Hepatic stellate cell (primary cell): ENCODE measurements around the gene NKAIN4.

Source experiments
- DNase-seq: peaks from one replicate; pipeline ENCODE4 v3.0.0; 2011; ENCODE audit warnings: low spot score

NKAIN4 gene

DNA sequence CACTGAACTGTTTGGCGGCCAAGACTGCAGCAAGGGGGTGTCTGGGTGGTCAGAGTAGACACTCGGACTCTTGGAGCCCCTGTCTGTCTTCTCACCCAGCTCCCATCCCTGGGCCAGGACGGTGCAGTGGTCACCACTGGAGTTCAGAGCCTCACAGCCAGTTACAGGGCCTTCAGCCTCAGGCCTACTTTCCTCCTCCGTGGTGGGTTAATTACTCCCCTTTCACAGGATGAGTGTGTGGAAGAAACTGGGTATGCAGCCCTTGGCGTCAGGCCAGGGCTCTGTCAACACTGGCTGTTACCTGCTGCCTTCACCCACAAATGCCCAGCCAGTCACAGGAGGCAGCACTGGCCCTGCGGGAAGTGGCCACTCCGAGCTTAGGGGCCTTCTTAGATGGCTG is 36.6 kb downstream of the NKAIN4 start:
- DNase-seq = no peak

GRCh38 chr20:63216849-63217471 is 37.3 kb downstream of the NKAIN4 start:
- no peak for DNase-seq

GRCh38 chr20:63216041-63216848 is 38.0 kb downstream of the NKAIN4 start, which contains the start of gene YTHDF1:
YTHDF1 (minus strand) TSS chr20:63216131; CDS start chr20:63215892, 239 bp downstream.
- DNase-seq = peak; percentile 99

- DNase-seq = peak; percentile 87
Observed at GRCh38 chr20:63215101-63216040, 38.9 kb downstream of the NKAIN4 start.

DNA sequence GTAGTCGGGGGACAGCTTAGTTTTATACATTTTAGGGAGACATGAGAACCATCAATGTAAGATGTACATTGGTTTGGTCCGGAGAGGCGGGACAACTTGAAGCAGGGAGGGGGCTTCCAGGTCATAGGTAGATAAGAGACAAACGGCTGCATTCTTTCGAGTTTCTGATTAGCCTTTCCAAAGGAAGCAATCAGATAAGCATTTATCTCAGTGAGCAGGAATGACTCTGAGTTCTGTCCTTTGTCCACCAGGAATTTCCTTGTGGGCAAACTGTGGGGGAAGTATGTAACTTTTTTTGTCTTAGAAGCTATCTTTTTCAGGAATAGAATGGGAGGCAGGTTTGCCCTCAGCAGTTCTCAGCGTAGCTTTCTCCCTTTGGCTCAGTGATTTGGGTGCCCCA is 39.7 kb downstream of the NKAIN4 start:
- DNase-seq = no peak

DNA sequence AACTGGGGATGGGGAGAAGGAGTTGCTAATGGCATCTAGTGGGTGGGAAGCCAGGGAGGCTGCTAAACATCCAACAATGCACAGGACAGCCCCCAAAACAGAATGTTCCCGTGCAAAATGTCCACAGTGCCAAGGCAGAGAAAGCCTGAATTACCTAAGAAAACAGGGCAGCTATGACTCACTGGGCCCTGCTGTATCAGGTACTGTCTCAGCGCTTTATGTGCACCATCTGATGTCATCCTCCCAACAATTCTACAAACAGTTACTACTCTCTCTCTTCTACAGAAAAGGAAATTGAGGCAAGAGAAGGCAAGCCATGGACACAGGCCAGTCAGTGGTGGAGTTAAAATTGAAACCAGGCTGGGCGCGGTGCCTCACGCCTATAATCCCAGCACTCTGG is 41.5 kb downstream of the NKAIN4 start:
- no peak for DNase-seq

- DNase-seq = no peak
Observed at GRCh38 chr20:63212393-63212730, 41.9 kb downstream of the NKAIN4 start.

GRCh38 chr20:63210011-63210605 is 44.2 kb downstream of the NKAIN4 start:
- no peak for DNase-seq

DNA sequence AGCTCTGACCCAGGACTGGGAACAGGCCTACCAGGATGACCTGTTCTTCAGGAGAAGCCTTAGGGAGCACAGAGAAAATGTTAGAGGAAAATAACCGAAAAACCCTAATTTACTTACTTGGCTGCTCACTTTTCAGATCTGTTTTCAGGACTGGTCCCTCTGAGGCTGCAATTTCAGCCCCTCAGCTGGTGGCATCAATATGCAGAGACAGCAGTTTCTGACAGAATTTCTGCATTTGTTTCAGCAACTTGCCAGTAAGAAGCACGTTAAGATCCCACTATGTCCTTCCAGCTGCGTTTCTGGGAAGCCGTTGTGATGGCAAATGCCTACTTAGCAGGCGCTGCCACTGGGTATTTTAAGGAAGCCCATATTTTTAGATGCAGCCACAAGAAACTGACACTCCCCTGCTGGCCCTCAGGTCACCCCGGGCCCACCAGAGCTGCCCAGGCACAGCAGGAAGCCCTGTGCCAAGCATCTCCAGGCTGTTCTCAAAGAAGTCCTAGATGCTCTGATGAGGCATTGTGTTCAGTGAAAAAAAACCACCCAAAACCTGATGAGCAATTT is 45.8 kb downstream of the NKAIN4 start:
- no peak for DNase-seq

GRCh38 chr20:63206878-63207277 is 47.4 kb downstream of the NKAIN4 start:
- no peak for DNase-seq

DNA sequence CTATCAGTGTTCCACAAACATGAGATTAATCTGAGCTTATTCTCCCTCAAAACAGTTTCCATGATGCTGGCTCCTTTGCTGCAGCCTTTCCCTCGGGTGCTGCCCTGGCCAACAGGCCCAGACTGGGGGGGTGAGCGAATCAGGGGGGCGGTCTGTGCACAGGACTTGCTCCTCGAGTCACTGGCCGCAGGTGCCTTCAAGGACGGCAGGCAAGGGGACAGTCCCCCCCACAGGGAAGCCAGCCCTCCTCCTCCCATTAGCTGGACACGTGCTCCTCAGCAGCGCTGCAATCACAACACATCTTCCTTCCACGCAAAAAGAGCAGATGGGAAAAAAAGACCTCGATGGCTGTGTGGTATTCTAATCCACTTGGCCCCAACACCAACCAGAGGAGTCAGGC is 48.4 kb downstream of the NKAIN4 start:
- DNase-seq = no peak

GRCh38 chr20:63204362-63204761 is 49.9 kb downstream of the NKAIN4 start:
- DNase-seq = no peak

DNA sequence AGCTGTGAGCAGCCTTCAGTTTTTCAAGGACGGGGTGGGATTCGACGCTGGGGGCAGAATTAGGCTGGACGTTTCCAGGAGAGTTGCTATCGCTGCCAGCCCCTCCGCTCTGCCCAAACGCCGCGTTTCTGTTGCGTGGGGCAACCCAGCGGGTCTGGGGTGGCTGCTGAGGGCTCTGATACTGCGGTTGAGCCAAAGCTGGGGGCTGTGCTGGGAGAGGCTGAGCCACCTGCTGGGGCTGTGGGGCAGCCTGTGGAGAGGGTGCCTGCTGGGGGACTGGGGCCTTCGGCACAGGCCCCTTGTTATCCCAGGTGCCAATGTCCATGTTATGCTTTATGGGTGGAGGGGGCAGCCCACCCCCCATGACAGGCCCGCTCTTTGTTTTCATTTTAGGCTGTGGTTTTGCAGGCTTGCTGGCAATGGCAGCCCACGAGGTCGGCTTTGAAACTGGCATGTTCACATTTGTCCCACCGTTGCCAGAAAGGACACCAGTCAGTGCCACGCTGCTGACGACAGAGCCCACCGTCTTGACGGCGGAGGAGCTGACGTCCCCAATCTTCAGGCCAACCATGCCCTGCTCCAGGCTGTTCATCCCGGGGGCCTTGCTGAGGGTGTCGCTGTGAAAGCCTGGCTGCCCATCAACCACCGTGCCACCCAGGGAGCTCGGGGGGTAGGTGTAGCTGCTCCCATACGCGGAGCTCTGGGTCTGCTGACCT is 51.3 kb downstream of the NKAIN4 start:
- DNase-seq = no peak

GRCh38 chr20:63202021-63202420 is 52.2 kb downstream of the NKAIN4 start:
- DNase-seq = no peak

GRCh38 chr20:63198606-63199005 is 55.7 kb downstream of the NKAIN4 start:
- no peak for DNase-seq

DNA sequence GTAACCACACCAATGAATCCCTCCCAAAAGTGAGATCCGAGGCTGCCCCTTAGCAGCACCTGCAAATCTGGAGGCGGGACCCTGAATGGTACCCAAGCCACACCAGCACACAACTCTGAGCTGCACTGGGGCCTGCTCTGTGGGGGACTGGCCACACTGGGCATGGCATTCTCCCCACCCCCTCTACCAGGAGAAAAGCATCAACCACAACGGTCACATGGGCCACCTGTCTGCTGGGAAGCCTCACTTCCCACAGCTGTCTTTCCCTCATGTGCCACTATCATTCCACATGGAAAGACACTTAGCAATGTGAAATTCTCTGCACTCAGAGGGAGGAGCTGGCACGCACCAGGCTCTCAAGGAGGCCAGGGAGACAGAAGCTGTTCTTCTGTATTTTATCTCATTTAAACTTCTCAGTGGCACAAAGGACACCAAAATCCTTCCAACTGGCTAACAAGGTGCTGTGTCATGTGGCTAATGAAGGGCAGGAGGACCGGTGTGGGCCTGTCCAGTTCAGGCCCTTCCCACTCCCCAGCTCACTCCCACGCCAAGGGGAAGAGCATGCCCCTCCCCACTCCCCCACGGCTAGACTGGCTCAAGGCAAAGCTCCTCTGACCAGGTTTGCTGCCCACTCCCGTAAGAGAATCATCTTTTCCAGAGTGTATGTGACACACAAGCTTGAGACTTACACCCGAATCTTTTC is 57.3 kb downstream of the NKAIN4 start:
- DNase-seq = no peak

DNA sequence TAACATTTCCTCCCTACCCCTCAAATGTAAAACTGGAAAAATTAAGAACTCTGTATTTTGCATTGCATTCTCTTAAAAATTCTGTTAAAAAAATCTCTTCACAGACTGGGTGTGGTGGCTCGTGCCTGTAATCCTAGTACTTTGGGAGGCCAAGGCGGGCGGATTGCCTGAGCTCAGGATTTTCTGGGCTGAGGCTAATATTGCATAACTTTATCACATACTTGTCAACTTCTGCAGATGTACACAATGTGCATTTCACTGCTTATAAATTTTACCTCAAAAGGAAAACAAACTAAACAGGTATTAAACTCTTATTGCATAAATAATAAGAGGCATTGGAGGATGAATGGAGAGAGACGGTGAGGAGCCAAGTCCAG is 59.5 kb downstream of the NKAIN4 start:
- DNase-seq = no peak

GRCh38 chr20:63194007-63194796 is 60.1 kb downstream of the NKAIN4 start:
- no peak for DNase-seq

GRCh38 chr20:63192721-63193120 is 61.5 kb downstream of the NKAIN4 start:
- DNase-seq = no peak

GRCh38 chr20:63191400-63191799 is 62.9 kb downstream of the NKAIN4 start:
- DNase-seq = no peak
